HG03108 (cell line): Measurements from ENCODE around the gene CKMT2.

Experiments used
- ATAC-seq: cut with Tn5 transposase; IDR thresholded peaks from one replicate; pipeline ENCODE4 v1.9.1; 2021; ENCODE audit warnings: moderate library complexity; ENCODE audit not compliant: unreplicated experiment

Gene CKMT2

GRCh38 chr5:81214848-81215247, 18.3 kb upstream of the CKMT2 start:
- no peak for ATAC-seq

GRCh38 chr5:81216152-81216551, 17.0 kb upstream of the CKMT2 start:
- ATAC-seq, result no peak

GRCh38 chr5:81219389-81219788, 13.7 kb upstream of the CKMT2 start:
- no peak for ATAC-seq

GRCh38 chr5:81222285-81222684, 10.8 kb upstream of the CKMT2 start:
- no peak for ATAC-seq

- ATAC-seq, result no peak
Measured at GRCh38 chr5:81225463-81225862, 7.7 kb upstream of the CKMT2 start.

- ATAC-seq, result no peak
Measured at GRCh38 chr5:81226286-81226685, 6.8 kb upstream of the CKMT2 start.

- no peak for ATAC-seq
Measured at GRCh38 chr5:81226949-81227348, 6.2 kb upstream of the CKMT2 start.

GRCh38 chr5:81228084-81228483, 5.0 kb upstream of the CKMT2 start:
- no peak for ATAC-seq

- ATAC-seq, result no peak
Measured at GRCh38 chr5:81230416-81230815, 2.7 kb upstream of the CKMT2 start.

- ATAC-seq, result no peak
Measured at GRCh38 chr5:81232464-81233079, 550 bp upstream of the CKMT2 start.

- no peak for ATAC-seq
Measured at GRCh38 chr5:81234299-81234698, 1.2 kb downstream of the CKMT2 start.

GRCh38 chr5:81234801-81235200, 1.7 kb downstream of the CKMT2 start:
- no peak for ATAC-seq

GRCh38 chr5:81235287-81236072, 2.4 kb downstream of the CKMT2 start:
- ATAC-seq, result no peak

- ATAC-seq, result no peak
Measured at GRCh38 chr5:81238460-81238859, 5.3 kb downstream of the CKMT2 start.

- ATAC-seq, result no peak
Measured at GRCh38 chr5:81239613-81240012, 6.5 kb downstream of the CKMT2 start.

- no peak for ATAC-seq
Measured at GRCh38 chr5:81241001-81241400, 7.9 kb downstream of the CKMT2 start.

- no peak for ATAC-seq
Measured at GRCh38 chr5:81241961-81242648, 9.0 kb downstream of the CKMT2 start.

GRCh38 chr5:81242906-81243436, 9.8 kb downstream of the CKMT2 start:
- no peak for ATAC-seq

- ATAC-seq, result no peak
Measured at GRCh38 chr5:81244451-81244850, 11.3 kb downstream of the CKMT2 start.

- no peak for ATAC-seq
Measured at GRCh38 chr5:81245871-81246235, 12.7 kb downstream of the CKMT2 start.

- no peak for ATAC-seq
Measured at GRCh38 chr5:81246697-81247096, 13.6 kb downstream of the CKMT2 start.

- ATAC-seq, result no peak
Measured at GRCh38 chr5:81247441-81247972, 14.4 kb downstream of the CKMT2 start.
